HG03469 (cell line): Measurements from ENCODE around the gene EEF1AKMT3.
A peak's percentile ranks its signal among the peaks of the same experiment; 100 is the strongest.
"Not testable (repeated sequence)": the region's sequence is repeated elsewhere in the genome, so short reads cannot be mapped to it uniquely, and the experiment has no call there.

ENCODE experiments used
- ATAC-seq: cut with Tn5 transposase; IDR thresholded peaks from one replicate; pipeline ENCODE4 v1.9.1; 2021; ENCODE audit warnings: mild to moderate bottlenecking, moderate library complexity, moderate number of reproducible peaks; ENCODE audit not compliant: unreplicated experiment

Gene EEF1AKMT3

DNA sequence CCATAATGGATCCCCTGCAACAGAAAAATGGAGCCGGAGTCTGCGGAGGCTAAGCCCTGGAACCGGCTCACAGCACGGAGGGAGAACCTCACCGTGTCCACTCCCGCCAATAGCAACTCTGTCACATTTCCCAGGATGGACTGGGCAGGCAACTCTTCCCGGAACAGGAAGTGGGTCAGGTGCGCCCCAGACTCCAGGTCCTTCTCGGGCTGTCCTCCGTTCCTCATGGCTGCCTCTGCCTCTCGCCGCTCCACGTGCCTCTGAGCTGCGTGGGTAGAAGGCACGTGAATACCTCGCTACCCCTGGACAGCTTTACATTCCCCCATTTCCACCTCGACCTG lies 7.8 kb upstream of the EEF1AKMT3 start:
- no peak for ATAC-seq

DNA sequence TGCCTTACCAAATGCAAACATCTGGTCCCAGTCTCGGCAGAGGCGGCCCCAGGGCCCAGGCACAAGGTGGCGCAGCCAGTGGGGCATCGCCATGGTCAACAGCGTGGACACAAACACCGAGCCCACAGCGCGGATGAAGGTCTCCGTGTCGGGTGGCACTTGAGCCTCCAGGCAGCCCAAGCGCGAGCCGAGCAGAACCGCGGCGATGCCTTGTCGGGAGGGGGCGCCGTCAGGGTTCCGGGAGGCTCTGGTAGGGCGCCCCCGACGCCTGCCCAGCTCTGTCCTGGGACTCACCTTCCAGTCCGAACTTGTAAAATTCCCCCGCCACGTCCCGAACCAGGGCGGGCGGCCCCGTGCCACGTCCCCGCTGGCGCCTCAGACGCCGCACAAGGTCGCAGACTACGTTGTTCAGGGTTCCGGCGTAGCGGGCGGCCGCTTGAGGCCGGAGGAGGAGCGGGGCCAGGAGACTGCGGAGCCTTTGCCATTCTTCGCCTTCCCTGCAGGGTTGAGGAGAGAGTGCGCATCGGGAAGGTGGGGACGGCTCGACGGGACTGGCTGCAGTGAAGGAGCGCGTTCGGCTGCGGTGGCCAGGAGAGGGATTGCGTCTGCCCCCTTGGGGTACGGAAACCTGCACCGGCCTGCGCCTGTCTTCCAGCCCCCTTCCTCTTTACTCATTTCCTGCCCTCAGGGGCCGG lies 7.3 kb upstream of the EEF1AKMT3 start:
- ATAC-seq = no peak

DNA sequence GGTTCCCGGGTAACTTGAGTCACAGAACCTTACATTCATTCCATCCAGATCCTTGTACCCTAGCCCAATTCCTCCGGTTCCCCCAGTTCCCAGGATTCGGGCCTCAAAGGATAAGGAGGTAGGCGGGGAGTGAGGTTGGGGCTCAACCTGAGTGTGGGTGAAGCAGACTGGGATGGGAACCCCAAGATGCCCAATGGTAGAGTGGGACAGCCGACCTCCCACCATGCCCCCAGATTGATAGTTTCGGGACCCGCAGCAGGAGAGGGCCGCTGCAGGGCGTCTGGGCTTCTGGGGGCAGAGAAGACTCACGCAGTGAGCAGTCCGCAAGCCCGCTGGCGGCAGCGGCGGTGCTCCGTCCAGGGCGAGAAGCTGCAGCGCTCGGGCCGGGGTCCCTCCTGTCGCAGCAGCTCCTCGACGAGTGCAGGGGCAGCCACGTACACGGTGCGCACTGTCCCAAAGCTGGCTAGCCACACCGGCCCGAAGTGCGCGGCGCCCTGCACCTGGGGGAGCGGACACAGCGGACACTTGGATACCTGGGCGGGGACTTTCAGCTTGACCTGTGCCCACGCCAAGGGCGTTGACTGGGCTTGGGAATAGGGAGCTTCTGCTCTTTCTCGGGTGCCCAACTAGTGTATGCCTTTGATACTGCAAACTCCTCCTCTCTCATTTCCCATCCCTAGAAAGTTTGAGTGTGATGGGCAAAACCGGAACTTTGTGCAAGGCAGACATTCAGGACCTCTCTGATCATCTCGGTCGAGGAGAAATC lies 6.5 kb upstream of the EEF1AKMT3 start:
- ATAC-seq = no peak

DNA sequence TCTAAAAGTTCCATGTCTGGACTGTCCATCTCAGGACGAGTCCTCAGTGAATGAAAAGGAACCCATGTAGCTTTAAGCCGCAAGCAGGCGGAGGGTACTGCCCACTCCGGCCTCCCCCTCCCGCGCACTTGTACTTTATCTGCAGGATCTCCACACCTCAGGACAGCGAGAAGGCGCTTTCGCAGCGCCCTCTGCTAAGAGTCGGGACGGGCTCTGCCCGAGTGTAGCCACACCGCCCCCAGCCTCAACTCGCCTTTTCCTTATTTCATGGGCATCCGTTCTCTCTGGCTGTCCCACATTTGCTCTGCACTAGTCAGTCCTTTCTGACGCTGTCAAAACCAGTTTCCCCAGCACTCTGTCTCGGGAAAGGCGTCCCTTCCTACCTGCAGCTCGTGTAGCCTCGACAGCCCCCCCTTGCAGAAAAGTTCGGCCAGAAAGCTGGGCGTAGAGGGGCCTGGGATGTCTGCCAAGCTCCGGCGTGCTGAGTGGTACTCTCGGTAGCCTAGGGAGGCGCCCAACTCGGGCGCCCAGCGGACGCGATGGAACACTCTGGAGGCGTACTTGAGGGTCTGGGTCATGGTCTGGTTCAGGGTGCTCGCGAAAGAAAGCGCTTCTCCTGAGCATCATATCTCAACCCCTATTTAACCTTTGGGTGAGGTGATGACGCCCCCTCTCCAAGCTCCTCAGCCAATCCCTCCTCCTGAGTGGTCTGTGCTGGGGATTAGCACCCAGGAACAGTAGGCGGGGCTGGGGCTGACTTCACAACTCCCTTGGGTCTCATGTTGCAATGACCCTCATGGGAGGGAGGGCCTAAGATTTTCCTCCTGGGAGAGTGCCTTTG lies 5.7 kb upstream of the EEF1AKMT3 start, which contains the start of gene CYP27B1:
Gene CYP27B1 (minus strand): TSS at position 615 of the 841 bp plus-strand sequence. CDS start 37 bp downstream, at position 578.
- ATAC-seq = no peak

DNA sequence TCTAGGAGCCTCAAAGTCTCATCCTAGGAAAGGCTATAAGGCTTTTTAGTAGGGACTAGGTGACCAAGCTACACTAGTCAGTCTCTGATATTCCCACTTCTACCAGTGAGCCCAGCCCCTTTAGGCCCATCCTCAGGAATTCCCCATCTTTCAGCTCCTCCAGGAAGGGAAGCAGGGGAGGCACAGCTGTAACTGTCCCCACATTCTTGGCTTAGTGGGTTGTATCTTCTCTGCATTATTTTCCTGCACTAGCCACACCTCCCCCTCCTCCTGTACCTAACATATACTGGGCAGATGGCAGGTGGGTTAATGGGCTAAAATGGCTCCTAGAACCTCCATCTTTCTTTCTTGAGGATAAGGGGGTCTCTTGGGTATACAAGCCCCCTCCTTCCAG lies 5.1 kb upstream of the EEF1AKMT3 start:
- ATAC-seq = no peak

DNA sequence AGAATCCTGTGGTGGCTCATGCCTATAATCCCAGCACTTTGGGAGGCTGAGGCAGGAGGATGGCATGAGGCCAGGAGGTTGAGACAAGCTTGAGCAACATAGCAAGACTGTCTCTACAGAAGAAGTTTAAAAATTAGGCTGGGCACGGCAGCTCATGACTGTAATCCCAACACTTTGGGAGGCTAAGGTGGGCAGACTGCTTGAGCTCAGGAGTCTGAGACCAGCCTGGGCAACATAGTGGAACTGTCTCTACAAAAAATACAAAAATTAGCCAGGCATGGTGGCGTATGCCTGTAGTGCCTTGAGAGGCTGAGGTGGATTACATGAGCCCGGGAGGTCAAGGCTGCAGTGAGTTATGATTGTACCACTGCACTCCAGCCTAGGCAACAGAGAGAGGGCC lies 4.5 kb upstream of the EEF1AKMT3 start:
- ATAC-seq = no peak

DNA sequence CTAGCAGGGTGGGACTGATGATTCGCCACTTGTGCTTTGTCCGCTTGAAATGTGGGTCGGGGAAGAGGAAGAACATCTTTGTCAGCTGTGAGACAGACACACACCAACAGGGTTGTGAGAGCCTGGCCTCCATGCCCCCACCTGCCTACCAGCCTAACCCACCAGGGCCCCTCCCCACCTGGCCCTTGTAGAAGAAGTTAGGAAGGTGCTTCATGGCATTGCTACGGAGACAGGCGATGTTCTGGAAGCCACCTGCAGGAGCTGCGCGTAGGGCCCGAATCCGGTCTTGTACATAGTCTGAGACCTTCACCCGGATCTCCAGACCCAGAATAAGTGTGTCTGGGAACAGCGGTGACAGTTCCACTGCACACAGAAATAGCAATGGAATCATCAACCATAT lies 2.8 kb upstream of the EEF1AKMT3 start:
- no peak for ATAC-seq

DNA sequence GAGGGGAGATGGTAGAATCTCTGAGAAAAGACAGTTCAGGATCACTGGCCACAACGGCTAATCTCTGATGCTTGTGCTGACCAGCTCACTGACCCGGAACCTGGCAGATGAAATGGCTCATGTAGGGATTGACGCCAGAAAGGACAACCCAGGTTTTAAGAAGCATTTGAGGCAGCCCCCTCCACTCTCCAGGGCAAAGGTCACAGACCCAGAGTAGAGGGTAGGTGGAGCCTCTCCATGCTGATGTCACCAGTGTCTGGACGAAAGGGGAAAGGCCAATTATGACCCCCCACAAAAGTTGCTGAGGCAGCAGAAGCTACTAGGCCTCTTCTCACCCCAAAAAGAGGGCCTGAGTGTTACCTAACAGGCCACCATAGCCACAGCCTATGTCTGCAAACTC lies 1.7 kb upstream of the EEF1AKMT3 start:
- no peak for ATAC-seq

DNA sequence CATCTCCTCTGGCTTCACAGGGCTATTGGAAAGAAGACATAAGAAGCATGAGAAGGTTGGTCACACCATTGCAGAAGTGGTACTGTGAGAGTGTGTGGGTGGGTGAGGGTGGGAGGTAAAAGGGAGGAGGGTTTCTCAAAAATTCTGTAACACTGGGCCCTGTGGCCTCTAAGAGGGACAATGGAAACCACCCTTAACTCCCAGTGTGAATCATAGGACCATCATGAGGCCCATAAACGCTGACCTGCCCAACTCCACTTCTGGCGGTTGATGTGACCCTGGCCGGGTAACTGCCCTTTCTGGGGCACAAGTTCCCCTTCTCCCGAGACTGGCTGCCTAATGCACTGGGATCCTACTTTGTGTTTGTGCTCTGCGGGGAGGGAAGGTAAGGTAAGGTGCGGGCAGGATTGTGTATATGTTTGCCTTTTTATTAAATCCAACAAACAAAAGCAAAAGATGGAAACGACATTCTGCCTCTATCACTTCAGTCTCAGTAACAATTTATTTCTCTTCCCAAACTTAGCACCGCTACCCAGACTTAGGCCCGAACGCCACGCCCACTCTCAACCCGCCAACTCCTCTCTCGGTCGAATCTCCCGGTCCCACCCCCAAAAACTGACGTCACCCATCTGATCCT lies 1.1 kb upstream of the EEF1AKMT3 start:
- peak; percentile 51 for ATAC-seq

DNA sequence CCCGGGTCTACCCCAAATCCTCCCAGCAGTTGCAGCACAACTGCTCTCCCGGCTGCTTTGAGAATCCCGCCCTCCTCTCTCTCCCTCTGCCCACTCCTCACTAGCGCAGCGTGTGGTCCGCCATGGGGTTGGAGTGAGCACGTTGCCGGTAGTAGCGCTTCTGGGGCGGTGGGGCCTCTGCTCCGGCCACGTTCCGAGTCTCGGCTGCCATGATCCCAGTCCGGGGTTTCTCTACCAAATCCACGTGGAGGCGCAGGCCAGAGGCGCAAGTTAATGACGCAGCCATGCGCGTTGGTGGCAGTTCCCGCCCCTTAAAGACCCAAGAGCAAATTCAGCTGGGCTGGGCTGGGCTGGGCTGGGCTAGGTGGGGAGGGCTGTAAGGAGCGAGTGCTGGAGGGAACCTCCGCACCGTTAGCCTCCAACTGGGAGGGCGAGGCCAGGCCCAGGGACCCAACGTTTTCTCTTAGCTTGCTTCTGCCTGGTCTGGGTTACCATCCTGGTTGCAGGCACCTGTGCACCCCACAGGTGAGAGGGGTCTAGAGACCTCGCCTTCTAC lies 463 bp upstream of the EEF1AKMT3 start, which contains the start of gene METTL1:
Gene METTL1 (minus strand): TSS at position 233 of the 556 bp plus-strand sequence. CDS start 22 bp downstream, at position 211.
- ATAC-seq = peak; percentile 52

DNA sequence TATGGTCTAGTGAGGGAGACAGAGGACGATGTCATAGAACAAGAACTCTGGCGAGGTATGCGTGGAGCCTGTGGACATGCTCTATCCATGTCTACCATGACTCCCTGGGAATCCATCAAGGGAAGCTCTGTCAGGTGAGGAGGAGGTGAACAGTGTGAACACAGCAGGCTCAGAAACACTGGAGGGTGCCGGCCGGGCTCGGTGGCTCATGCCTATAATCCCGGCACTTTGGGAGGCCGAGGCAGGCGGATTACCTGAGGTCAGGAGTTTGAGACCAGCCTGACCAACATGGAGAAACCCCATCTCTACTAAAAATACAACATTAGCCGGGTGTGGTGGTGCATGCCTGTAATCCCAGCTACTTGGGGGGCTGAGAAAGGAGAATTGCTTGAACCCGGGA lies 2.2 kb downstream of the EEF1AKMT3 start:
- ATAC-seq = not testable (repeated sequence)

DNA sequence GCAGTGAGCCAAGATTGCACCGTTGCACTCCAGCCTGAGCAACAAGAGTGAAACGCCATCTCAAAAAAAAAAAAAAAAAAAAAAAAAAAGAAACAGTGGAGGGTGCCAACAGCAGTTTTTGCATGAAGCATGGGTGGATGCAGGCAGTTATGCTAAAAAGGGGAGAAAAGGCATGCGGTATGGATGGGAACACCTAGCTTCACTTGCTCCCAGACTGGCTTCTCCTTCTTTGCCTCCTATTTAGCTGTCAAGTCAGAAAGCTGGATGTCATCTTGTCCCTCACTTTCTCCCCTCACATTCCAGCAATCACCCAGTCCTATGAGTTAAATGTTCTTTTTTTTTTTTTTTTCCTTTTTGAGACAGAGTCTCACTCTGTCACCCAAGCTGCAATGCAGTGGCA lies 2.6 kb downstream of the EEF1AKMT3 start:
- no peak for ATAC-seq

DNA sequence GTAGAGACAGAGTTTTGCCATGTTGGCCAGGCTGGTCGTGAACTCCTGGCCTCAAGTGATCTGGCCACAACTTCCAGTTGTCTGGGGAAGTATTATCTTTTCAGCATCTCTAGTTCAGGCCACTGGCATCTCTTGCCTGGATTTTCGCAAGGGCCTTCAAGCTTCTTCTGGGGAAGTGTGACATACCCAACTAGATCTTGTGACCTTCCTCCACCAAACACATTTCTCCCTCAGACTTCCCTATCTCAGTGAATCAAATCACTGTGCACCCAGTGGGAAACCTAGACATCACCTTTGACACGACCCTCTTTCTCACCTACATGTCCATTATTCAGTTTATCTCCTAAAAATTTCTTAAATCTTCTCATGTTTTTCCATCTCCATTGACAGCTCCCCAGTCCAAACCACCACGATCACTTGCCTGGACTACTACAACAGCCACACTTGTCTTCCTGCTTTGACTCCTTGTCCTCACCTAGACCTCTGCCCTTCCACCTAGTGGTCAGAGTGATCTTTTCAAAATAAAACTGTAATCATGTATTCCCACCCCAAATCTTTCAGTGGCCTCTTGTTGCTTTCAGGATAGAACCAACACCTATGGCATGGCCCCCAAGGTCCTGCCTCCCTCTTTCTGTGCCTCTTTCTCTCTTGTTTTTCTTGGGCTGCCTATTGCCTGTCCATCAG lies 3.3 kb downstream of the EEF1AKMT3 start:
- ATAC-seq = no peak

DNA sequence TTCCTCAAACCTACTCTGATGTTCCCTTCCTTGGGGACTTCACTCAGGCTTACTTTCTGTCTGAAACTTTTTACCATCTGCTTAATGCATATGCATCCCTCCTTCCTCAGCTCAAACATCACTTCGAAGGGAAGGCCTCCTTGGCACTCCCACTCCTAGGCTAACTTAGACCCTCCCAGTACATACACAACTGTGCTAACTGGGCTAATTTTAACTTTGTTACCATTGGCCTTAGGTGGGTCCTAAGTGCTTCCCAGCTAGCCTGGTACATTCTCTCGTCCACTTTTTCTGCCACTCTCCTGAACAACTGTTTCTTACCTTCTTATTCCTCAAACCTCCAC lies 3.8 kb downstream of the EEF1AKMT3 start:
- ATAC-seq = no peak

DNA sequence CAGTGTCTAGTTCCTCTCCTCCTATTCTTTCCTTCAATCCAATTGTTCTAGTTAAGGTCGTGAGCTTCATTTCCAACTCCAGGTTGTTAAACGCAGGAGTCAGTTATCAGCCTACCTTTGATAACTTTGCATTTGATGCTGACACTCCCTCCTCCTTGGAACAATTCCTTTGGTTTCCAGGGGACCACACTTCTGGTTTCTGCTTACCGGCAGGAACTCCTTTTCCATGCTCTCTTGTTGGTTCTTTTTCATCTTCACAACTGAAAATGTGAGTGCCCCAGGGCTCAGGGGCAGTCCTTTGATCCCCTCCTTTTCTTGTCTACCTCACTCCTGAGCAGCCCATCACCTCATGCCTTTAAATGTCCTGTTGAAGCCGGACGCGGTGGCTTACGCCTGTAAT lies 5.0 kb downstream of the EEF1AKMT3 start:
- ATAC-seq = no peak

DNA sequence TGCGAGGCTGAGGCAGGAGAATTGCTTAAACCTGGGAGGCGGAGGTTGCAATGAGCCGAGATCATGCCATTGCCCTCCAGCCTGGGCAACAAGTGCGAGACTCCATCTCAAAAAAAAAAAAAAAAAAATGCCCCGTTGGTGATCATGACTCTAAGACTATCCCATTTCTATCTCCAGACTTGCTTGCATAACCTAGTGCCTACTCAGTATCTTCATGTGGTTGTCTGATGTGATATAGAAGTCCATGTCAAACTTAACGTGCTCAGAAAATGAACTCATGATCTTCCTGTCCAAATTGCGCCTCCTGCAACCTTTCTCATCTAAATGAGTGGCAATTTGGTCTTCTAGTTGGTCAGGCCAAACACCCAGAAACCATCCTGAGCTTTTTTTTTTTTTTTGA lies 5.5 kb downstream of the EEF1AKMT3 start:
- no peak for ATAC-seq

DNA sequence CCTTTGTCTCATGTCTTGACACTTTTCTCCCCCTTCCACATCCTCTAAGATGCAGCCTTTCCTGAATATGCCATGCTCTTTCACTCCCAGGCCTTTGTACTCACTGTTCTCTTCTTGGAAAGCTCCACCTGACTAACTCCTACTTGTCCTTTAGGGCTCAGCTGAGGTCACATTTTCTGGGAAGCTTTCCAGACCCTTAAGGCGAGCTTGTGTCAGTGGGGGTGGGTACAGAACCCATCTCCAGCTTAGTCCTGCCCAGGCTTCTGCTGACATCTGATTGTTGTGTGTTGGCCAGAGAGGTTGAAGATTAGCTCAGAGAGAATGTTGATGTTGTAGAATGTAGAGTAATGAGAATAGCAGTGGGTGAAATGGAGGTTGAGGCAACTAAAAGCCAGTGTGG lies 7.3 kb downstream of the EEF1AKMT3 start:
- ATAC-seq = no peak

DNA sequence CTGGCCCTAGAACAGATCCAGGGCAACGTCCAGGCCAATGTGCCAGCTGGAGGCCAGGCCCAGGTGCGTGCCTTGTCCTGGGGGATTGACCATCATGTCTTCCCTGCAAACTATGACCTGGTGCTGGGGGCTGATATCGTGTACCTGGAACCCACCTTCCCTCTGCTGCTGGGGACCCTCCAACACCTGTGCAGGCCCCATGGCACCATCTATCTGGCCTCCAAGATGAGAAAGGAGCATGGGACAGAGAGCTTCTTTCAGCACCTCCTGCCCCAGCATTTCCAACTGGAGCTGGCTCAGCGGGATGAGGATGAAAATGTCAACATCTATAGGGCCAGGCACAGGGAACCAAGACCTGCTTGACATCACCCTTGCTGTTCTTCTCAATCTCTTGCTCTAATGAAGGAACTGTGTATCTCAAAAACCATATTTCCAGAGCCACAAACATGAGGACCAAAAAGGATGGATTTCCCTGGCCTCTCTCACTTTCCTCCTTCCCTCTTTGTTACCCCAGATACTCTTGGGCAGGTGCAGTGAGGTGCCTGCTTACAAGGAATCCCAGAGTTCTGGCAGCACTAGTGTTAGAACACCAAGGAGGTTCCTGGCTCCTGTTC lies 8.0 kb downstream of the EEF1AKMT3 start:
- ATAC-seq = no peak

DNA sequence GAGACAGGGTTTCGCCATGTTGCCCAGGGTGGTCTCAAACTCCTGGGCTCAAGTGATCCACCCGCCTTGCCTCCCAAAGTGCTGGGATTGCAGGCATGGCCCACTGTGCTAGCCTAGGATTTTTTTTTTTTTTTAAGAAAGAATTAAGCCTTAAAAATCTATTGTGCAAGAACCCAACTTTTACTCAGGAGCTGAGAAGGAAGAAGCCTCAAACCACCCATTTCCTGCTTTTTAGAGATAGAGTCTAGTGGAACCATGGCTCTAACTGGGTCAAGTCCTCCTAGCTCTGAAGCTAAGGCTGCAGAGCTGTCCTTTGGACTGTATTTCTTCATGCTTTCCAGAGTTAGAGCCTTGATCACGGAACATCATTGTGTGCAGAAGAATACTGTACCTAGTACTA lies 8.8 kb downstream of the EEF1AKMT3 start:
- ATAC-seq = no peak

DNA sequence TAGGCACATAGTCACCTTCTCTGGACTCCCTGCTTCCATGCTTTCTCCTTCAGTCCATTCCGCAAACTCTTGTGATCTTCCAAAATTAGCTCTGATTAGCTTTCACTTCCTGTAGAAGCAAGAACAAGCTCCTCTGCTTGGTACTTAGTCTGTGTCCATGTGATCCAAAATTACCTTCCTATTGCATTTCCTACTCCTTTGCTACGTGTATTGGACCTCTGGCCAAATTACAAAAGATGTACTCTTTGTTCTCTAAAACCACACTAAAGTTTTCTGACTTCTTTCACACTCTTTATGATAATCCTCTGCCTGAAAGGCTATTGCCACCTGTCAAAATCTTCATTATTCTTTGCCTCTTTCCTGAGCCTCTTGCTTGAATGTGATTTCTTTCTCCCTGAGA lies 9.4 kb downstream of the EEF1AKMT3 start:
- no peak for ATAC-seq
